ENCODE results near the gene AP1M2.

GRCh38 chr19:10552510-10553053 lies 34.5 kb downstream of the AP1M2 start:
- TF ChIP-seq ZNF8 (CRISPR knock-in tag; IDR thresholded peaks at IDR 0.05) = no peak
- no peak for TF ChIP-seq OSR1 (CRISPR knock-in tag; IDR thresholded peaks at IDR 0.05)
- no peak for TF ChIP-seq ZC3H10 (CRISPR knock-in tag; IDR thresholded peaks at IDR 0.05)
- no peak for TF ChIP-seq PATZ1 (CRISPR knock-in tag; IDR thresholded peaks at IDR 0.05; ENCODE audit: borderline replicate concordance)
- no peak for TF ChIP-seq TCF4 (CRISPR knock-in tag; IDR thresholded peaks at IDR 0.05; ENCODE audit: borderline replicate concordance)
- TF ChIP-seq ZNF70 (CRISPR knock-in tag; IDR thresholded peaks at IDR 0.05) = no peak
- no peak for TF ChIP-seq ZFP30 (CRISPR knock-in tag; IDR thresholded peaks at IDR 0.05)

All from SK-N-SH treated with all-trans-retinoic acid at 6 μM for 48 hours (cell line).